ENCODE results near the gene SLC36A1. TPM values are rescaled to one million over a fixed set of nuclear protein-coding genes. Genes with fewer than 3 reads are reported as not detected.

Gene SLC36A1
- total RNA-seq, 4 donors from 2014 or later: 35.2 to 91.3 (median 69.8) TPM

GRCh38 chr5:151470439-151470838 is 23.0 kb downstream of the SLC36A1 start:
- no peak for DNase-seq
- intact Hi-C loops (cut with DNase I; ENCODE audit: low total_unique reads): no loop called here
- in situ Hi-C loops (cut with MboI; ENCODE audit: low pct_ligation_motif_present in 1 of 4, low pct_unique_long_range_greater_than_20kb in 1 of 4, low sequenced_read_pairs in 3 of 4): loop anchor here in 1 of 4 donors (25.0 kb wide), 1 partner anchor 292 kb away; the partner anchor contains the start of genes ATOX1 and G3BP1
- WGBS, 2 donors (ENCODE audit: low coverage in 1 of 2): 73 to 80% methylated on average over 3 to 4 of the region's 4 CpGs
- no peaks in the 10 kb centered on the region for H3K27me3 ChIP-seq
- peaks cover 0 to 37% (median 6%) of the 10 kb centered on the region in 4 donors for H3K36me3 ChIP-seq
- H3K9me3 ChIP-seq: no peaks in the 10 kb centered on the region
- no peak overlapping the region for H3K27ac ChIP-seq
- TF ChIP-seq POLR2A (IDR thresholded peaks at IDR 0.05) (no peak), CTCF (IDR thresholded peaks at IDR 0.05) (no peak), EP300 (IDR thresholded peaks at IDR 0.05; ENCODE audit: low read depth) (no peak), POLR2AphosphoS5 (IDR thresholded peaks at IDR 0.05) (no peak)
- no peak overlapping the region for H3K4me3 ChIP-seq
- peaks cover 0 to 8% (median 3%) of the 10 kb centered on the region in 4 donors for H3K4me1 ChIP-seq

- no peak for TF ChIP-seq EP300 (IDR thresholded peaks at IDR 0.05; ENCODE audit: low read depth)
- TF ChIP-seq POLR2A (IDR thresholded peaks at IDR 0.05): no peak
- TF ChIP-seq POLR2AphosphoS5 (IDR thresholded peaks at IDR 0.05): no peak
- no peak for TF ChIP-seq CTCF (IDR thresholded peaks at IDR 0.05)
- peaks cover 0 to 8% (median 3%) of the 10 kb centered on the region in 4 donors for H3K4me1 ChIP-seq
- no peak overlapping the region for H3K27ac ChIP-seq
- H3K9me3 ChIP-seq: no peaks in the 10 kb centered on the region
- H3K36me3 ChIP-seq: peaks cover 0 to 36% (median 6%) of the 10 kb centered on the region in 4 donors
- H3K27me3 ChIP-seq: no peaks in the 10 kb centered on the region
- 93 to 100% methylated on average over 1 of the region's 1 CpG for WGBS, 2 donors (ENCODE audit: low coverage in 1 of 2)
- in situ Hi-C loops (cut with MboI; ENCODE audit: low pct_ligation_motif_present in 1 of 4, low pct_unique_long_range_greater_than_20kb in 1 of 4, low sequenced_read_pairs in 3 of 4) (loop anchor here in 1 of 4 donors (25.0 kb wide), 1 partner anchor 291 kb away; the partner anchor contains the start of genes ATOX1 and G3BP1), intact Hi-C loops (cut with DNase I; ENCODE audit: low total_unique reads) (no loop called here)
- DNase-seq: no peak
- no peak overlapping the region for H3K4me3 ChIP-seq
These were observed 23.9 kb downstream of the SLC36A1 start for GRCh38 chr5:151471276-151471675.

GRCh38 chr5:151474799-151475198 is 27.4 kb downstream of the SLC36A1 start:
- peaks cover 0 to 6% (median 3%) of the 10 kb centered on the region in 4 donors for H3K4me1 ChIP-seq
- in situ Hi-C loops (cut with MboI; ENCODE audit: low pct_ligation_motif_present in 1 of 4, low pct_unique_long_range_greater_than_20kb in 1 of 4, low sequenced_read_pairs in 3 of 4) (loop anchor here in 1 of 4 donors (25.0 kb wide), 1 partner anchor 288 kb away; the partner anchor contains the start of genes ATOX1 and G3BP1), intact Hi-C loops (cut with DNase I; ENCODE audit: low total_unique reads) (no loop called here)
- no peaks in the 10 kb centered on the region for H3K9me3 ChIP-seq
- no peak for DNase-seq
- TF ChIP-seq EP300 (IDR thresholded peaks at IDR 0.05; ENCODE audit: low read depth) (no peak), CTCF (IDR thresholded peaks at IDR 0.05) (no peak)
- H3K27ac ChIP-seq: no peak overlapping the region
- H3K36me3 ChIP-seq: peaks cover 0 to 22% (median 7%) of the 10 kb centered on the region in 4 donors
- 83 to 96% methylated on average over 5 to 6 of the region's 6 CpGs for WGBS, 2 donors (ENCODE audit: low coverage in 1 of 2)
- H3K4me3 ChIP-seq: no peak overlapping the region
- H3K27me3 ChIP-seq: no peaks in the 10 kb centered on the region

GRCh38 chr5:151475388-151475787 is 28.0 kb downstream of the SLC36A1 start:
- in situ Hi-C loops (cut with MboI; ENCODE audit: low pct_ligation_motif_present in 1 of 4, low pct_unique_long_range_greater_than_20kb in 1 of 4, low sequenced_read_pairs in 3 of 4) (no loop called here), intact Hi-C loops (cut with DNase I; ENCODE audit: low total_unique reads) (no loop called here)
- Histone ChIP-seq H3K36me3 (peaks cover 0 to 22% (median 7%) of the 10 kb centered on the region in 4 donors), H3K27me3 (no peaks in the 10 kb centered on the region), H3K4me3 (no peak overlapping the region), H3K27ac (no peak overlapping the region), H3K9me3 (no peaks in the 10 kb centered on the region), H3K4me1 (peaks cover 0 to 5% (median 2%) of the 10 kb centered on the region in 4 donors)
- TF ChIP-seq POLR2A (IDR thresholded peaks at IDR 0.05) (no peak), POLR2AphosphoS5 (IDR thresholded peaks at IDR 0.05) (no peak), EP300 (IDR thresholded peaks at IDR 0.05; ENCODE audit: low read depth) (no peak), CTCF (IDR thresholded peaks at IDR 0.05) (no peak)
- no peak for DNase-seq
- WGBS, 2 donors (ENCODE audit: low coverage in 1 of 2): 65 to 71% methylated on average over 2 of the region's 2 CpGs
